OCI-LY3 (cell line): ENCODE measurements around the gene HOXB6.

Experiments used
- EZH2phosphoT487 ChIP-seq: fragments of 200-600 bp; shearing (Covaris generic); IDR thresholded peaks from 2 replicates; pipeline ENCODE4 v1.6.1; 2018; ENCODE audit warnings: antibody characterized with exemption, mixed run types, low read depth
- TF ChIP-seq, protein P1 (sequence below): fragments of 200-600, 300-600 bp; sonication (generic); IDR thresholded peaks from 2 replicates; pipeline ENCODE4 v1.5.1; 2014; ENCODE audit warnings: antibody characterized with exemption, low read length, low read depth

- TF ChIP-seq, protein P1, sequence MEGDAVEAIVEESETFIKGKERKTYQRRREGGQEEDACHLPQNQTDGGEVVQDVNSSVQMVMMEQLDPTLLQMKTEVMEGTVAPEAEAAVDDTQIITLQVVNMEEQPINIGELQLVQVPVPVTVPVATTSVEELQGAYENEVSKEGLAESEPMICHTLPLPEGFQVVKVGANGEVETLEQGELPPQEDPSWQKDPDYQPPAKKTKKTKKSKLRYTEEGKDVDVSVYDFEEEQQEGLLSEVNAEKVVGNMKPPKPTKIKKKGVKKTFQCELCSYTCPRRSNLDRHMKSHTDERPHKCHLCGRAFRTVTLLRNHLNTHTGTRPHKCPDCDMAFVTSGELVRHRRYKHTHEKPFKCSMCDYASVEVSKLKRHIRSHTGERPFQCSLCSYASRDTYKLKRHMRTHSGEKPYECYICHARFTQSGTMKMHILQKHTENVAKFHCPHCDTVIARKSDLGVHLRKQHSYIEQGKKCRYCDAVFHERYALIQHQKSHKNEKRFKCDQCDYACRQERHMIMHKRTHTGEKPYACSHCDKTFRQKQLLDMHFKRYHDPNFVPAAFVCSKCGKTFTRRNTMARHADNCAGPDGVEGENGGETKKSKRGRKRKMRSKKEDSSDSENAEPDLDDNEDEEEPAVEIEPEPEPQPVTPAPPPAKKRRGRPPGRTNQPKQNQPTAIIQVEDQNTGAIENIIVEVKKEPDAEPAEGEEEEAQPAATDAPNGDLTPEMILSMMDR, result no peak
- TF ChIP-seq EZH2phosphoT487, result no peak
These were observed 27.1 kb upstream of the HOXB6 start for GRCh38 chr17:48631693-48632578.
